Stomach smooth muscle (tissue), 2 donors: ENCODE measurements around the gene NLRC3.

ENCODE experiments used
- H3K27ac ChIP-seq: one replicate; pipeline ENCODE4 v1.7.0; 2013; ENCODE audit warnings: mild to moderate bottlenecking, low read length, inconsistent platforms
- H3K27me3 ChIP-seq, 2 donors: one replicate each; pipeline ENCODE4 v1.7.0; 2013; ENCODE audit warnings: low read length in 2 of 2; ENCODE audit not compliant: insufficient read depth in 2 of 2, control insufficient read depth in 1 of 2
- H3K36me3 ChIP-seq, 2 donors: one replicate each; pipeline ENCODE4 v1.7.0; 2013; ENCODE audit warnings: low read length in 2 of 2; ENCODE audit not compliant: control insufficient read depth in 2 of 2, insufficient read depth in 2 of 2
- H3K4me1 ChIP-seq: one replicate; pipeline ENCODE4 v1.7.0; 2013; ENCODE audit warnings: low read length; ENCODE audit not compliant: control insufficient read depth, insufficient read depth
- H3K4me3 ChIP-seq, 2 donors: one replicate each; pipeline ENCODE4 v1.7.0; 2013; ENCODE audit warnings: low read length in 2 of 2
- H3K9ac ChIP-seq, 2 donors: one replicate each; pipeline ENCODE4 v1.7.0; 2013; ENCODE audit warnings: low read length in 2 of 2, mild to moderate bottlenecking in 1 of 2
- H3K9me3 ChIP-seq, 2 donors: one replicate each; pipeline ENCODE4 v1.7.0; 2013; ENCODE audit warnings: low read length in 2 of 2; ENCODE audit not compliant: control insufficient read depth in 2 of 2
- donor health status: healthy.
- donor health status: Pancreatic carcinoma.

The NLRC3 gene, protein sequence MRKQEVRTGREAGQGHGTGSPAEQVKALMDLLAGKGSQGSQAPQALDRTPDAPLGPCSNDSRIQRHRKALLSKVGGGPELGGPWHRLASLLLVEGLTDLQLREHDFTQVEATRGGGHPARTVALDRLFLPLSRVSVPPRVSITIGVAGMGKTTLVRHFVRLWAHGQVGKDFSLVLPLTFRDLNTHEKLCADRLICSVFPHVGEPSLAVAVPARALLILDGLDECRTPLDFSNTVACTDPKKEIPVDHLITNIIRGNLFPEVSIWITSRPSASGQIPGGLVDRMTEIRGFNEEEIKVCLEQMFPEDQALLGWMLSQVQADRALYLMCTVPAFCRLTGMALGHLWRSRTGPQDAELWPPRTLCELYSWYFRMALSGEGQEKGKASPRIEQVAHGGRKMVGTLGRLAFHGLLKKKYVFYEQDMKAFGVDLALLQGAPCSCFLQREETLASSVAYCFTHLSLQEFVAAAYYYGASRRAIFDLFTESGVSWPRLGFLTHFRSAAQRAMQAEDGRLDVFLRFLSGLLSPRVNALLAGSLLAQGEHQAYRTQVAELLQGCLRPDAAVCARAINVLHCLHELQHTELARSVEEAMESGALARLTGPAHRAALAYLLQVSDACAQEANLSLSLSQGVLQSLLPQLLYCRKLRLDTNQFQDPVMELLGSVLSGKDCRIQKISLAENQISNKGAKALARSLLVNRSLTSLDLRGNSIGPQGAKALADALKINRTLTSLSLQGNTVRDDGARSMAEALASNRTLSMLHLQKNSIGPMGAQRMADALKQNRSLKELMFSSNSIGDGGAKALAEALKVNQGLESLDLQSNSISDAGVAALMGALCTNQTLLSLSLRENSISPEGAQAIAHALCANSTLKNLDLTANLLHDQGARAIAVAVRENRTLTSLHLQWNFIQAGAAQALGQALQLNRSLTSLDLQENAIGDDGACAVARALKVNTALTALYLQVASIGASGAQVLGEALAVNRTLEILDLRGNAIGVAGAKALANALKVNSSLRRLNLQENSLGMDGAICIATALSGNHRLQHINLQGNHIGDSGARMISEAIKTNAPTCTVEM

GRCh38 chr16:3577302-3577752 is at the start of gene NLRC3:
Gene NLRC3, minus strand, starts transcription at chr16:3577403. Its CDS starts 12,367 bp downstream, at chr16:3565036.
- Histone ChIP-seq H3K4me3 (peak within 1 kb of the TSS in 1 of 2 donors; percentile 1), H3K9me3 (no peaks in the 10 kb centered on the region), H3K27ac (no peak within 1 kb of the TSS), H3K27me3 (peaks cover 0 to 9% of the 10 kb centered on the region in 2 donors), H3K36me3 (no peaks in the 10 kb centered on the region), H3K4me1 (peaks cover 2% of the 10 kb centered on the region), H3K9ac (no peak within 1 kb of the TSS)

GRCh38 chr16:3625911-3626732 is 48.9 kb upstream of the NLRC3 start:
- H3K9me3 ChIP-seq = no peaks in the 10 kb centered on the region
- no peaks in the 10 kb centered on the region for H3K27me3 ChIP-seq
- no peak overlapping the region for H3K27ac ChIP-seq
- no peaks in the 10 kb centered on the region for H3K4me1 ChIP-seq
- no peaks in the 10 kb centered on the region for H3K36me3 ChIP-seq
- no peak overlapping the region for H3K9ac ChIP-seq
- no peak overlapping the region for H3K4me3 ChIP-seq

DNA sequence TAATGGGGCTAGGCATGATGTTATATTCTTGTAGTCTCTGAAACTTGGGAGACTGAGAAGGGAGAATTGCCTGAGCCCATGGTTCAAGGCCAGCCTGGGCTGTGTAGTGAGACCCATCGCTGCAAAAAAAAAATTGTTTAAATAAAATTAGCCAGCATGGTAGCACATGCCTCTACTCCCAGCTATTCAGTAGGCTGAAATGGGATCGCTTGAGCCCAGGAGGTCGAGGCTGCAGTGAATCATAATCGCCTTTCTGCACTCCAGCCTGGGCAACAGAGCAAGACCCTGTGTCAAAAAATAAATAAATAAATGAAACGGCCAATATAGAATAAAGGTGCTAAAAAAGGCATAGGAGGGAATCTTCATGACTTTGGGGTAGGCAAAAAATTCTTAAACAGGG is 48.1 kb upstream of the NLRC3 start:
- H3K9ac ChIP-seq = no peak overlapping the region
- H3K27me3 ChIP-seq = no peaks in the 10 kb centered on the region
- H3K9me3 ChIP-seq = no peaks in the 10 kb centered on the region
- H3K27ac ChIP-seq = no peak overlapping the region
- H3K36me3 ChIP-seq = no peaks in the 10 kb centered on the region
- H3K4me3 ChIP-seq = no peak overlapping the region
- H3K4me1 ChIP-seq = no peaks in the 10 kb centered on the region

DNA sequence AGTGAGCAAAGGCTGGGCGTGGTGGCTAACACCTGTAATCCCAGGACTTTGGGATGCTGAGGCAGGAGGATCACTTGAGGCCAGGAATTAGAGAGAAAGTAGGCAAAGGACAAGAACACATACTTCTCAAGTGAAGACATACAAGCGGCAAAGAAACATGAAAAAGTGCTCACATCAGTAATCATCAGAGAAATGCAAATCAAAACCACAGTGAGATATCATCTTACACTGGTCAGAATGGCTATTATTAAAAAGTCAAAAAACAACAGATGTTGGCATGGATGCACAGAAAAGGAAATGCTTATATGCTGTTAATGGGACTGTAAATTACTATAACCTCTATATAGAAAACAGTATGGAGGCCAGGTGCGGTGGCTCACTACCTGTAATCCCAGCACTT is 46.4 kb upstream of the NLRC3 start:
- Histone ChIP-seq H3K9me3 (no peaks in the 10 kb centered on the region), H3K4me1 (no peaks in the 10 kb centered on the region)

DNA sequence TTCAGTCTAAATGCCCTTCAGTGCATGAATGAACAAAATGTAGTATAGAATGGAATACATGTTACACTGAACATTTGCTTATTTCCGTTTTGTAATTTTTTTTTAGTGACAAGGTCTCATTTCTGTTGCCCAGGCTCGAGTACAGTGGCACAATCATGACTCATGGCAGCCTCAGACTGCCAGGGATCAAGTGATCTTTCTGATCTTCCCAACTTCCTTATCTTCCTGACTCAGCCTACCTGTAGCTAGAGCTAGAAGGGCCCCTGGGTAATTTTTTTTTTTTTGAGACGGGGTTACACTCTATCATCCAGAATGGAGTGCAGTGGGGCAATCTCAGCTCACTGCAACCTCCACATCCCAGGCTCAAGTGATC is 41.6 kb upstream of the NLRC3 start:
- H3K4me1 ChIP-seq = no peaks in the 10 kb centered on the region

More for the DNA sequence above, 46.4 kb upstream of the NLRC3 start:
- Histone ChIP-seq H3K36me3 (no peaks in the 10 kb centered on the region), H3K9ac (no peak overlapping the region), H3K4me3 (no peak overlapping the region), H3K27ac (no peak overlapping the region), H3K27me3 (no peaks in the 10 kb centered on the region)

DNA sequence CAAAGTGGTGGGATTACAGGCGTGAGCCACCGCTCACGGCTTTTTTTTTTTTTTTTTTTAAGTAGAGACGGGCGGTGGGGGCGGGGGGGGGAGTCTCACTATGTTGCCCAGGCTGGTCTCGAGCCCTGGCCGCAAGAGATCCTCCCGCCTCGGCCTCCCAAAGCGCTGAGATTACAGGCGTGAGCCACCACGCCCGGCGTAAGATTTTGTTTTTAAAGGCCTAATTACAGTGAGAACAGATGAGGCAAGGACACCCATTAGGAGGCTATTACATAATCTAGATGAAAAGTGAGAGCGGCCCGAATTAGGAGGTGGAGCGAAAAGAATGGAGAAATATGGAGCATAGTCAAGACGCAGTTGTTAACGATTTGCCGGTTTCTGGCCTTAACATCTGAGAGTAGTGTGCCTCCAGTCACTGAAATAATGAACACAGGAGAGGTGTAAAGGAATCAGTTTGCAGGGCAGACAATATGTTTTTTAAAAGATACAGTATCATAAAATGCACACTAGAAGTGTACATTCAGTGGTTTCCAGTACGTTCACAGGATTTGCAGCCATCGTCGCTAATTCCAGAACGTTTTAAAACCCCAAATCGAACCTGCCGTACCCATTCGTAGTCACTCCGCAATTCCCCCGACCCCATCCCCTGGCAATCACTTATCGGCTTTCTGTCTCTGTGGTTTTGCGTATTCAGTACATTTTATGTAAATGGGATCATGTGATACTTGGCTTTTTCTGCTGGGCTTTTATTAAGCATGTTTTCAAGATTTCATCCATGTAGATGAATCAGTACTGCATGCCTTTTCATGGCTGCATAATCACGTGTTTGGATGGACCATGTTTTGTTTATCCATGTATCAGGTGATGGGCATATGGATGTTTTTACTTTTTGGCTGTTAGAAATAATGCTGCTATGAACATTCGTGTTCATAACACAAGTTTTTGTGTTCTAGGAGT is 35.6 kb upstream of the NLRC3 start:
- Histone ChIP-seq H3K9ac (no peak overlapping the region), H3K27me3 (no peaks in the 10 kb centered on the region), H3K4me1 (peaks cover 15% of the 10 kb centered on the region), H3K36me3 (peaks cover 0 to 2% of the 10 kb centered on the region in 2 donors), H3K4me3 (peak overlapping the region in 1 of 2 donors; percentile 95), H3K9me3 (no peaks in the 10 kb centered on the region), H3K27ac (no peak overlapping the region)

More for the DNA sequence above, 41.6 kb upstream of the NLRC3 start:
- H3K4me3 ChIP-seq = no peak overlapping the region
- no peaks in the 10 kb centered on the region for H3K9me3 ChIP-seq
- H3K36me3 ChIP-seq = peaks cover 0 to 2% of the 10 kb centered on the region in 2 donors
- H3K27me3 ChIP-seq = no peaks in the 10 kb centered on the region
- no peak overlapping the region for H3K9ac ChIP-seq
- no peak overlapping the region for H3K27ac ChIP-seq

DNA sequence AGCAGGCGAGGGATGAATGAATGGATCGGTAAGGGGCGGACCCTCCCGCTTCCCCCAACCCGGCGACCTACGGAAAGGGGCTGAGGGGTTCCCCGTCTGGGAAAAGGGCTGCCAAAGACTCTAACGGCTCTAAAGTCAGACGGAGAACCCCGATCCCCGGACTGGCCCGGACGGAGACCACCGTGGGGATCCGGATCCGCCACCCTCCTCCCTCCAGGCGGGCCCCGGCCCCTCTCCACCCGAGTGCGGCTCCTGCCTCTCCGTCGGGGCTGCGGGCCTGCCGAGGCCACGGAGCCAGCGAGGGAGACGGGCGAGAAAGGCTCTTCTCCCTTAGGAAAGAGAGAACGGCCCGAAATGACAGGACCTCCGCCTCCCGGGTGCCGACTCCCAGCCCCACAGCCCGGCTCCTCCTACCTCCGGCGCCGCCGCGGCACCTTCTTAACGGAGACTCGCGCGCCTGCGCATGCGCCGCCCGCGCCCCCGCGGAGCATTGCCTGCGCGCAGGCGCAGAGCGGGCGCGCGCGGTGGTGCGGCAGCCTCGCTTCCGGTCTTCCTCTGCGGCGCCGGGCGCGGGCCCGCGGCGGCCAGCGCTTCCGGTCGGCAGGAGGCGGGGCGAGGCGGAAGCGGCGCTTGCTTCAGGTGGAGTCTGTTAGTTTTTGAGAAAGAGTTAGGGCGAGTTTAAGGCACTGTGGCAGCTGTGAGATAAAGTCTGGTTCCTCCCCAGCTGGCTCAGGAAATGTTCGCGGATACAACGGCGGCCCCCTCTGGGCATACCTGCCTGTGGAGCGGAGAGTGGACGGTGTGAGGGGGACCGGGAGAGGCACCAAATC is 34.2 kb upstream of the NLRC3 start, which contains the start of gene SLX4:
Gene SLX4 (minus strand): TSS at position 461 of the 830 bp plus-strand sequence. CDS start 2,642 bp downstream, outside the sequence.
- Histone ChIP-seq H3K4me1 (peaks cover 15% of the 10 kb centered on the region), H3K4me3 (peak within 1 kb of the TSS; percentile 84 to 95), H3K9ac (peak within 1 kb of the TSS; percentile 77 to 87), H3K27ac (peak within 1 kb of the TSS; percentile 73), H3K36me3 (peaks cover 0 to 2% of the 10 kb centered on the region in 2 donors), H3K27me3 (no peaks in the 10 kb centered on the region), H3K9me3 (no peaks in the 10 kb centered on the region)

DNA sequence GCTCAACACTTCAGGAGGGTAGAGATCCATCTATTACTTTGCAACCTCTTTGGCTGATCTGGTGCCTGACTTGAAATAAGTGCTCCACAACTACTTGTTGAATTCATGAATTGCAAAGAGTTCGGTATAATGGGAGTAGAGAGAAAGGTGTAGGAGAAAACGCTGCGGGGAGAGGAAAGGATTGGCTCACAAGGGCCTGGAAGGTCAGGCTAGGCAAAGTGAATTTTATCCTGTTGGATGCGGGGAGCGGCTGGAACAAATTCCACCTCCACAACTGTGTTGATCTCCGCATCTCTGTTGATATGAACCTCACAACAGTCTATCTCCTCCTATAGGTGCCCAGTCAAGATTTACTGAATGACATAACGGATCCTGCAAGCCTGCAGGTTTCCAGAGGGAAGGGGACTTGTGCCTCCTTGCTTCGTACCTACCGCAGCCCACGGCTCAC is 33.5 kb upstream of the NLRC3 start:
- H3K4me3 ChIP-seq = peak overlapping the region; percentile 84 to 95
- no peaks in the 10 kb centered on the region for H3K27me3 ChIP-seq
- peaks cover 15% of the 10 kb centered on the region for H3K4me1 ChIP-seq
- peak overlapping the region; percentile 73 for H3K27ac ChIP-seq
- H3K9me3 ChIP-seq = no peaks in the 10 kb centered on the region
- peaks cover 0 to 2% of the 10 kb centered on the region in 2 donors for H3K36me3 ChIP-seq
- H3K9ac ChIP-seq = peak overlapping the region; percentile 59 to 85
